ENCODE data around the gene CORO7.
A peak's percentile ranks its signal among the peaks of the same experiment; 100 is the strongest.

The CORO7 gene

DNA sequence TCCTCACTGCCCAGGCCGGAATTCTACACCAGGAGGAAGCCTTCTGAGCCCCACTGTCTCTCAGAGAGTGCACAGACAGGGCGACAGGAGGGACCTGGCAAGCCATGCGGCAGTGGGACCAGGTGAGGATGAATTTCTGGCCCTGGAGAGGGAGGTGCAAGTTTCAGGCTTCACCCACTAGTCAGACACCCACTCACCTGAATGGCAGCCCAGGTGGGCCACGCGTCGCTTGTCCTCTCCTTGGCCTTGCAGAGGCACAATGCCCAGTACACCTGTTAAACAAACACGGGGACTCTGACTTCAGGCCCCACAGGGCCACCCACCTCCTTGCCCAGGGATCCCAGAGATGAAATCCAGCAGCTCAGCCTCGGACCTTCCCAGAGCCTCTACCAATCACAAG is 4.2 kb downstream of the CORO7 start:
- CTCF ChIA-PET, result interaction anchor here (1.3 to 12.3 kb wide), 3 partner anchors 10 to 158 kb away, joined by 3 to 218 read pairs (median 6); no protein-coding TSS in a partner anchor
- POLR2A ChIA-PET, result no interaction called here
- TF ChIP-seq CTCF (IDR thresholded peaks at IDR 0.05; ENCODE audit: insufficient read depth, low read length, missing control alignments), result no peak
- no peak overlapping the region for H3K4me3 ChIP-seq (ENCODE audit: low read depth, low read length)
- DNase-seq (ENCODE audit: low read depth, low spot score), result no peak

- ChIA-PET POLR2A (no interaction called here), CTCF (interaction anchor here (1.3 to 12.3 kb wide), 5 partner anchors 9 to 212 kb away, joined by 3 to 218 read pairs (median 6); no protein-coding TSS in a partner anchor)
- DNase-seq (ENCODE audit: low read depth, low spot score), result no peak
- no peak for TF ChIP-seq CTCF (IDR thresholded peaks at IDR 0.05; ENCODE audit: insufficient read depth, low read length, missing control alignments)
- H3K4me3 ChIP-seq (ENCODE audit: low read depth, low read length), result no peak overlapping the region
These were observed 4.7 kb downstream of the CORO7 start for GRCh38 chr16:4411684-4412083.

DNA sequence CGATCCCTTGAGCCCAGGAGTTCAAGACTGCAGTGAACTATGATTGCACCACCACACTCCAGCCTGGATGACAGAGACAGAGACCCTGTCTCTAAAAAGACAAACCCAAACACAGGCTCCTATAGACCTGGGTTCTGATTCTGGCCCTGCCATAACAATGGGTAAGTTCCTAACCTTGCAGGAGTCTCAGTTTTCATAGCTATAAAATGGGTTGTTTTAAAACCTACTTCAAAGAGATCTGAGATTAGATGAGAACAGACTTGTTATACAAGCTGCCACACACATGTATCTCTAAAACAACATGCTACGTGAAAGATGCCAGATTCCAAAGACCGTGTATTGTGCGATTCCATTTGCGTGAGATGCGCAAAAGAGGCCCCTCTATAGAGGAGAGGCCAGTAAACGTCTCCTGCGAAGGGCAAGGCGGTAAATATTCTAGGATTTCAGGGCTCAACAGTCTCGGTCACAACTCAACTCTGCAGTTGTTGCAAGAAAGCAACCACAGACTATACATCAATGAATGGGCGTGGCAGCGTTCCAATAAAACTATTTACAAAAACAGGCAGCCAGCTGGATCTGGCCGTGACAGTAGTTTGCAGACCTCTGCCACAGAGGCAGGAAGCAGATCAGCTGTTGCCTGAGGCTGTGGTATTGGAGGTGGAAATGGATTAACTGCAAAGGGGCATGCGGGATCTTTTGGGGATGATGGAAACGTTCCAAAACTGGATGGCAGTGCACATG is 5.9 kb downstream of the CORO7 start:
- TF ChIP-seq CTCF (IDR thresholded peaks at IDR 0.05; ENCODE audit: insufficient read depth, low read length, missing control alignments), result no peak
- ChIA-PET POLR2A (interaction anchor here (0.9 kb wide), 1 partner anchor 18 kb away, joined by 3 read pairs; no protein-coding TSS in a partner anchor), CTCF (interaction anchor here (0.8 to 12.3 kb wide), 9 partner anchors 8 to 210 kb away, joined by 3 to 218 read pairs (median 6); no protein-coding TSS in a partner anchor)
- H3K4me3 ChIP-seq (ENCODE audit: low read depth, low read length), result no peak overlapping the region
- peak; percentile 80 for DNase-seq (ENCODE audit: low read depth, low spot score)

- no peak for TF ChIP-seq CTCF (IDR thresholded peaks at IDR 0.05; ENCODE audit: insufficient read depth, low read length, missing control alignments)
- CTCF ChIA-PET, result interaction anchor here (0.6 to 12.3 kb wide), 15 partner anchors 7 to 209 kb away, joined by 3 to 218 read pairs (median 4); no protein-coding TSS in a partner anchor
- POLR2A ChIA-PET, result no interaction called here
- DNase-seq (ENCODE audit: low read depth, low spot score), result no peak
- no peak overlapping the region for H3K4me3 ChIP-seq (ENCODE audit: low read depth, low read length)
These were observed 7.1 kb downstream of the CORO7 start for GRCh38 chr16:4409081-4409932.

DNA sequence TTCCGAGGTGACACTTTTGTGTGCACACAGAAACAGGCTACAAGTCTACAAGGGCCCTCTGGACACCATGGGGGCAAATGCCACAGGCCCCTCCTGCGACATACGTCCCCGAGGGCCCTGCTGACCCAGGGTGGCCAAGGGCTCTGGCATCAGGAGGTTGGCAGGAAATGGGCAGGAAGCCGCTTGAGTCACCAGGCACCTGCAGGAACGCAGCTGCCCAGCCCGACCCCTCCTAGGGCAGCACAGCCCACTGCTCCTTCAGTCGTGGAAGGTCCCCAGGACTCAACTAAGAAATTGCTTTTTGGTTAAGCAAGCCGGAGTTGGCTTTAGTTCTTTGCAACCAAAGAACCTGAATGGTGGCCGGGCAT is 8.1 kb downstream of the CORO7 start:
- no peak for DNase-seq (ENCODE audit: low read depth, low spot score)
- CTCF ChIA-PET, result interaction anchor here (1.2 to 9.3 kb wide), 5 partner anchors 24 to 177 kb away, joined by 3 to 389 read pairs (median 4); no protein-coding TSS in a partner anchor
- no peak overlapping the region for H3K4me3 ChIP-seq (ENCODE audit: low read depth, low read length)
- POLR2A ChIA-PET, result no interaction called here
- no peak for TF ChIP-seq CTCF (IDR thresholded peaks at IDR 0.05; ENCODE audit: insufficient read depth, low read length, missing control alignments)

Data from AG04449 (cell line).